G401.6 (cell line): ENCODE data around the gene RAD9B.
"Not testable (repeated sequence)": the region's sequence is repeated elsewhere in the genome, so short reads cannot be mapped to it uniquely, and the experiment has no call there.

Source experiments
- FAIRE-seq: peaks from 2 replicates; lab custom pipeline; 2012; peaks lifted over from hg19 to GRCh38; lab: Jason Lieb, UNC

The RAD9B gene

DNA sequence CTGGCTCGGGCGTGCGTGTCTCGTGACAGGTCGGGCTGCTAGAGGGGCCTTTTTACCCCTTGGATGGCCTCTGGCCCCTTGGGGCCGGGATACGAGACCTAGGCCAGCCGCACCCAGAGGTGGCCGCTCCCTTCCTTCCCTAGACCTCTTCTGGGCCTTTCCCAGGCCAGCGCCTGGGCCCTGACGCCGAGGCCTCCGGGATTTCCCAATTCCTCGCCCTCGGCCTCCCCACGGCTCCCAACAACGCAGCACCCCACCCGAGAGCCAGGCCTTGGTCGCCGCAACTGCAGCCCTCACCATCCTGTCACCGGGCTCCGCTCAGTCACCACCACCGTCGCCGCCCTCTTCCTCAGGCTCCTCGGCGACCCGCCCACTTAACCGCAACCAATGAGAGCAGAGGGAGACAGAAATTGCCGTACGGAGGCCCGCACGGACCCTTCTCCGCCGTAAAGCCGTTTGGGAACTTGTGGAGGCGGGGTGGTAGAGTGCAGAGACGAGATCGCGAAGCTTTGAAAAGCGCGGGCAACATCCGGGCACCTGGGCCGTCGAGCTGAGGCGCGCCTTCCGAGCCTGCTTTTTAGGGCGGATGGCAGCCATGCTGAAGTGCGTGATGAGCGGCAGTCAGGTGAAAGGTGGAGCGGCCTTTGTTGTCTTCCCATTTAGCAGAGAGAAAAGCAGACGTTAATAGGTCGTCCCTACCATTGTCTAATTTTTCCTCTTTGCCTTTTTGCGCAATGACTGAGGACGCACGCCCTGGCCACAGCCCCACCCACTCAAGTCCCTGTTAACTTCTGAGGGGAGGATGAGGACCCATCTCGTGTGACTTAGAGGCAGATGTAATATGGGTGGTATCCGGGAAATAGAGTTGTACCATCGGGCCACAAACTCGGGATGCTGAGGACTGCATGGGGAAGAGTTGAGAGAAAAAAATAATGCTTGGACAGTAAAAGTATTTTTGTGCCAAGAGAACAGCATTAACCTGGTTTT, at the start of gene RAD9B, which contains the start of gene VPS29:
Gene RAD9B, plus strand, starts transcription at position 580 of the 987 bp plus-strand sequence. Its CDS starts 7 bp downstream, at position 587.
Gene VPS29, minus strand, starts transcription at position 360 of the 987 bp plus-strand sequence. Its CDS starts 60 bp downstream, at position 300.
- FAIRE-seq = peak; percentile 93

DNA sequence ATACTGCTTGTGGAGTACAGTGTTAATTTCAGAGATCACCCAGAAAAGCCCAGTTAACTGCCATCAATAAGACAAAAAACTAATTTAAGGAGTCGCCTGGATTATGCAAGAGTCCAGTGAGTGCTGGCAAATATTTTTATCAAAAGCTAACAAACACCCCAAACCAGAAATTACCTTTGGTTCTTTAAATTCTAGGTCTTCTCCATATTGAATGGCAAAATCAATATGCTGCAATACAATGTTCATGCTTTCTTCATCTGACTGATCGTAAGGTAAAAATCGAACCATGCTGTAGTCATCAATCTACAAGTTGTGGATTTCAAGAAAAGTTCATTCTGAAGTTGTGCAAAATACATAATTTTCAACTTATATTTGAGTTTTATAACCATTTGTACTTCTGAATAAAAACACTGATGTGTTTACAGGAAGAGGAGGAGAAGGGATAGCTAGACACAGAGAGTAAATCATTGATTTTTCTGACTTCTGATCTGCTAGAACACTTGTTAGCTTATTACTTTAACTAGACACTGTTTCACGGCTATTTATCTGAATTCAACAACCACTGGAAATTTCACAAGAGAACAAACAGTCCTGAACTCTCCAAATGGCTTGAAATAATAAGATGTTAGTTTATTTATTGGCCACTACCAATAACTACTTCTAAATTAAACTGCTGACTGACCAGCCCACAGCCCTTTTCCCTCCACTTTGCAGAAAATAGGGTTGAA, 48.4 kb upstream of the RAD9B start:
- FAIRE-seq = no peak

DNA sequence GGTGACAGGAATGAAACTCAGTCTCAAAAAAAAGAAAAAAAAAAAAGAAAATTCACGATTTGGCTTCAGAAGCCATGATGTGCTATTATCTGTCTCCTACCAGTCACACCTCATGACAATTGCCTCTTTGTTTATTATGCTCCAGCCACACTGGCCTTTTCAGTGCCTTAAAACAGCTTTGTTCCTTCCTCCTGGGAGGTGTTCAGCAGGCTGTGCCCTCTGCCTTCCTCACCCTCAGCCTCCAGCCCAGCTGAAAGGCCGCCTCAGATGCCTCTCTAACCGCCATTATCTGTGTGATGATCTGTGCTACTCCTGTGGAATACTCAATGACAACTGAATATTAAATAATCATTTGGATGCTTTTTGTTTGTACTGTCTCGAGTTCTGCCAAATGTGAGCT, 43.4 kb upstream of the RAD9B start:
- FAIRE-seq = no peak

- not testable (repeated sequence) for FAIRE-seq
These were observed 40.9 kb upstream of the RAD9B start for GRCh38 chr12:110461189-110461588.

DNA sequence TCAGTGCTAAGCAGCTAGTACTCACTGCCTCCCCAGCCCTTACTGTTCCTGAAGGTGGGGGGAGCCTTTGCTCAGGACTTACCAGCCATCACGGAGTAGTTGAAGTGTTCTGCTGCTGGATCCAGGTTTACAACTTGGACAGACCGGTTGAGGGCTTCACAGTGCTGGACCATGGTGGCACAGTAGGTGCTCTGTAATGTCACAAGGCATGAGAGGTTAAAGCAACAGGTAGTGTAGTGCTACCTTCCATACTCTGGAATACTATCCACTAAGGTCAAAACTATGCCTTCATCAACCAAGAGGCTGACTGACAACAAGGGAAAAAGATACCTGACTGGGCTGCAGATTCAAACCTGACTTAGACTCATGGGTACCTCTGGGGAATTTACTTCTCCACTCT, 37.1 kb upstream of the RAD9B start:
- FAIRE-seq = no peak

- FAIRE-seq = not testable (repeated sequence)
These were observed 36.4 kb upstream of the RAD9B start for GRCh38 chr12:110465765-110466164.

GRCh38 chr12:110466791-110467190, 35.3 kb upstream of the RAD9B start:
- FAIRE-seq = no peak

- no peak for FAIRE-seq
These were observed 34.3 kb upstream of the RAD9B start for GRCh38 chr12:110467847-110468213.

- FAIRE-seq = peak; percentile 97
These were observed 33.7 kb upstream of the RAD9B start, which contains the start of the genes FAM216A and GPN3 for GRCh38 chr12:110468214-110469048. FAM216A (plus strand) TSS chr12:110468845; CDS start chr12:110468876, 31 bp downstream. GPN3 (minus strand) TSS chr12:110468257; CDS start chr12:110468203, 54 bp downstream.

GRCh38 chr12:110475426-110475825, 26.7 kb upstream of the RAD9B start:
- no peak for FAIRE-seq

GRCh38 chr12:110498984-110499706, 3.0 kb upstream of the RAD9B start:
- no peak for FAIRE-seq

DNA sequence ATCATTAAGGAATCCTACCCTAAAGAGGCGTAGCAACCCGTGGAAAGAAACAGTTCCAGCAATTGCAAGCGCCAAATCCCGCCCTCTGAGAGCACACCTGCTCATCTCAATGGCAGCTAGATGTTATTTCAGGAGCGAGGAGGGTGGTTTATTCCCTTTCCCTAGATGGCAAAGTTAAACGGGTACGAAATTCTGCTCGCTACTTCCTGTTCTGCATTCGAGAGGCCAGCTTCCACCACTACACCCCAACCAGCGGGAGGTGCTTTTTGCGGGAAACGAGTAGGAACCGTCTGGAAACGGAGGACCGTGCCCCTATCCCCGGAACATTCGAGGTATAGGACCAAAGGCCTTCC, 756 bp upstream of the RAD9B start:
- FAIRE-seq = peak; percentile 69

DNA sequence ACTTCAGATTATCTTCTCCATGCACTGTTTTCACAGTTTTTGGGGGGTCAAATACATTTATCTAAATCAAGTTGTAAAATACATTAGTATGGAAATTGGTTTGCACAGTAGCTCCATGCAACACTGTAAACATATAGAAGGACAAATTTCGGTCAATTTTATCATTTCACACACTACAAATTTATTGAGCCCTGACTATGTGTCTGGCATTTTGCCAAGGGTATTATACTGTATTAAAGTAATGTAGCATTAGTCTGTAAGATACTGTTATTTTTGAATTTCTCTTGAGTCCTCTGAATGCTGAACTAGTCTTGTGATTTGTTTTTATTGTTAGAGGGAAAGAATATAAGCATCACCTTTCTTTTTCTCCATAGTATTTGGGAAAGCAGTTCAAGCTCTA, 1.3 kb downstream of the RAD9B start:
- FAIRE-seq = no peak

DNA sequence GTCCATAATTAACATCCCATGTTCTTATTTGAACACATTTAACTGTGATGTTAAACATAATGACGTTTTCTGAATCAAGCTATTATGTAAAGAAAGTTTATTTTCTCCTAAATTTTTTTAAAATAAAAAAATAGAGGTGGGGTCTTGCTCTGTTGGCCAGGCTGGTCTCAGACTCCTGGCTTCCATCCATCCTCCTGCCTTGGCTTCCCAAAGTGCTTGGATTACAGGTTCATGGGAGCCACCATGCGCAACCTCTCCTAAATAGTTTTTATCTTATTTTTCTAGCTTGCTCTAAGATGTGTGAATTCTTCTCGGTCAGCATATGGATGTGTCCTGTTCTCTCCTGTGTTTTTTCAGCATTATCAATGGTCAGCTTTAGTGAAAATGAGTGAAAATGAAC, 3.2 kb downstream of the RAD9B start:
- no peak for FAIRE-seq

DNA sequence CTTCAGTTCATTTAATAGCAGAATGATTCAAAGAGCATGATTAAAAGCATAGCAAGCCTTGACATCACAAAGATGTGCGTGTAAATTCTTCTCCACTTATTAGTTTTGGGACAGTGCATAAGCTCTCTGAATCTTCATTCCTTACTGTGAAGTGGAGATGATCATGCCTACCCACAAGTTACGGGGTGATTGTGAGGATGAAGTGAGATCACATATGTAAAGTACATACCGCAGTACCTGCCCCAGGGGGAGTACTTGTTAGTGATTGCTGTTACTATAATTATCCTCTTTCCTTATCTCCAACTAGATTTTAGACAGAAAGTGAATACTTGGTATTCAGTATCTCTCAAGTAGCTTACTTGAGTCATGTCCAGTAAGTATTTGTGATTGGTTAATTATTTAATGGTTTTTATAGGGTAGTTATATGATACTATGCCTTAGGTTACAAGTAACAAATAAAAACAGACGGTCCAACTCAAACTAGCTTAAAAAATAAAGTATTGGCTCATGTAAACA, 6.0 kb downstream of the RAD9B start:
- no peak for FAIRE-seq

DNA sequence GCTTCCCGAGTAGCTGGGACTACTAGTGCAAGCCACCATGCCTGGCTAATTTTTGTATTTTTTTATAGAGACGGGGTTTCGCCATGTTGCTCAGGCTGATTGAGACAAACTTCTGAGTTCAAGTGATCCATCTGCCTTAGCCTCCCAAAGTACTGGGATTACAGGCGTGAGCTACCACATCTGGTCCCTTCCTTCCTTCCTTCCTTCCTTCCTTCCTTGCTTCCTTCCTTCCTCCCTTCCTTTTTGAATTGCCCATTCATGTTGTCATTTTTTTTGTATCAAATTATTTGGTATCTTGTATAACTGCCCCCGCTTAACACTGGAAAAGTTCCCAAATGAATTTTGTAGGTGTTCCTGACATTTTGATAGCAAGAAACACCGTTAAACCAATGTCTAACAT, 11.7 kb downstream of the RAD9B start:
- no peak for FAIRE-seq

GRCh38 chr12:110514363-110514762, 12.2 kb downstream of the RAD9B start:
- FAIRE-seq = no peak

DNA sequence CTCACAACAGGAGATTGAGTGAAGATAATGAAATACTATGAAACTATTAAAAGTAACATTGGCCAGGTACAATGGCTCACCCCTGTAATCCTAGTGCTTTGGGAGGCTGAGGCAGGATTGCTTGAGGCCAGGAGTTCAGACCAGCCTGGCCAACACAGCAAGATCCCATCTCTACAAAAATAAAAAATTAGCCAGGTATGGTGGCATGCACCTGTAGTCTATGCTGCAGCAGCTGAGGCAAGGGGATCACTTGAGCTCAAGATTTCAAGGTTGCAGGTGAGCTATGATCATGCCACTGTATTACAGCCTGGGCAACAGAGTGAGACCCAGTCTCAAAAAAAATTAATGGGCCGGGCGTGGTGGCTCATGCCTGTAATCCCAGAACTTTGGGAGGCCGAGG, 14.9 kb downstream of the RAD9B start:
- FAIRE-seq = no peak

DNA sequence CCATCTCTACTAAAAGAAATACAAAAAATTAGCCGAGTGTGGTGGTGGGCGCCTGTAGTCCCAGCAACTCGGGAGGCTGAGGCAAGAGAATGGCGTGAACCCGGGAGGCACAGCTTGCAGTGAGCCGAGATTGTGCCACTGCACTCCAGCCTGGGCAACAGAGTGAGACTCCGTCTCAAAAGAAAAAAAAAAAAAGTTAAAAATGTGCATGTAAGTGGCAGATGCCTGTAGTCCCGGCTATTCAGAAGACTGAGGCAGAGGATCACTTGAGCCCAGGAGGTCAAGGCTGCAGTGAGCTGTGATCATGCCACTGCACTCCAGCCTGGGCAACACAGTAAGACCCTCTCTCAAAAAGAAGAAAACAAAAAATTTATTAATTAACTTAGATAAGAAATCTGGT, 15.9 kb downstream of the RAD9B start:
- FAIRE-seq = not testable (repeated sequence)

- FAIRE-seq = not testable (repeated sequence)
These were observed 19.0 kb downstream of the RAD9B start for GRCh38 chr12:110520876-110521712.
